SK-N-MC (cell line): ENCODE data around the gene SCN4A.

Experiments
- FOXP2 ChIP-seq: optimal IDR thresholded peaks from 2 replicates; pipeline ENCODE3; 2011; ENCODE audit warnings: mild to moderate bottlenecking, moderate library complexity; ENCODE audit not compliant: insufficient read depth; ENCODE audit errors: extremely low read length, control extremely low read depth
- POLR2AphosphoS5 ChIP-seq: IDR thresholded peaks from 2 replicates; pipeline ENCODE4 v1.6.1; 2012; ENCODE audit warnings: mild to moderate bottlenecking, low read depth, low read length, borderline replicate concordance

DNA sequence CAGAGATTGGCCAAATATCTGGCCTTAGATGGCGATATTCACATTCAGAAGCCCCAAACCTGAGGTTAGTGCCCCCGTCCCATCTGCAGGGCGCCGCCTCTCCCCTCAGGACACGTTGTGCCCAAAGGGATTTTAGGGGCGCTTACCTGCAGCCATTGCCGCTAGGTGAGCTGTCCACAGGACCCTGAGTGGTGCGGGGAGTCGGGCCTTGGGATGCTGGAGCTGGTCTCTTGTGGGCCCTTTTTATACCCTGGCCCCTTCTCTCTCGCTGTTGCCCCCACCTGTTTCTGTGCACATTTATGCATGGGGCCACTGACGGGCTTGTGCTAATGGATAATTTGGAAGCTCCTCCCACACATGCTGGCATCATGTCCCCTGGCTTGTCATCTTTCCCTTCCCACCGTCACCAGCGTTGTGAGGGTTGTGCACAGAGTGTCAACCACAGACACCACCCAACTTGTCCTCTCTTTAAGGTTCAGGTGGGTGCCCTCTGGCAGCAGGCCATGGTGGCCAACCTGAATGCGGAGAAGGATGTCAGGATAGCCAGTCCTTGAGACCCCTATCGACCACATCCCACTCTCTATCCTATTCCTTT is 61.6 kb downstream of the SCN4A start, which contains the start of gene CSHL1:
- no peak for TF ChIP-seq POLR2AphosphoS5
- TF ChIP-seq FOXP2: no peak
